H1 (cell line): Measurements from ENCODE around the gene EIF1AX.

ENCODE experiments used
- EZH2 ChIP-seq: fragments of 200-600 bp; sonication (generic); IDR thresholded peaks from 2 replicates; pipeline ENCODE4 v1.7.1; 2012; ENCODE audit warnings: low read depth, mild to moderate bottlenecking, moderate library complexity, low read length, inconsistent platforms; ENCODE audit not compliant: severe bottlenecking
- GTF2F1 ChIP-seq: IDR thresholded peaks from 2 replicates; pipeline ENCODE4 v1.6.1; 2012; ENCODE audit warnings: low read depth, low read length, improper control_type of control experiment, borderline replicate concordance
- HDAC2 ChIP-seq, 2 experiments: fragments of 300-600 bp in 1 of 2; sonication (generic) in 1 of 2; IDR thresholded peaks; 2 replicates each; pipeline ENCODE4 v1.6.1; 2011 to 2012; ENCODE audit warnings: low read depth in 2 of 2, low read length in 2 of 2, mild to moderate bottlenecking in 2 of 2, moderate library complexity in 2 of 2, borderline replicate concordance in 1 of 2, inconsistent platforms in 1 of 2
- JUN ChIP-seq: IDR thresholded peaks from 2 replicates; pipeline ENCODE4 v1.6.1; 2011; ENCODE audit warnings: low read depth, mild to moderate bottlenecking, improper control_type of control experiment, low read length
- JUND ChIP-seq: IDR thresholded peaks from 2 replicates; pipeline ENCODE4 v1.6.1; 2011; ENCODE audit warnings: mild to moderate bottlenecking, improper control_type of control experiment, low read length
- KDM5A ChIP-seq: fragments of 200-600 bp; IDR thresholded peaks from 2 replicates; pipeline ENCODE4 v1.7.1; 2012; ENCODE audit warnings: mild to moderate bottlenecking, low read length, inconsistent platforms, mixed read lengths
- POLR2AphosphoS5 ChIP-seq: IDR thresholded peaks from 2 replicates; pipeline ENCODE4 v1.6.1; 2011; ENCODE audit warnings: low read depth, low read length
- SAP30 ChIP-seq: fragments of 300-600 bp; sonication (generic); IDR thresholded peaks from 2 replicates; pipeline ENCODE4 v1.7.1; 2012; ENCODE audit warnings: low read length, moderate library complexity, mild to moderate bottlenecking, inconsistent platforms; ENCODE audit not compliant: insufficient read depth, insufficient replicate concordance
- ZNF274 ChIP-seq: IDR thresholded peaks from 2 replicates; pipeline ENCODE4 v1.7.0; 2012; ENCODE audit warnings: low read length, borderline replicate concordance; ENCODE audit errors: extremely low read depth
- TF ChIP-seq, protein P1 (sequence below), 3 experiments: IDR thresholded peaks; 1 replicate in 2 of 3; 2 replicates in 1 of 3; pipeline versions ENCODE4 v1.5.1 to v1.6.1; 2011; ENCODE audit warnings: low read length in 3 of 3, mild to moderate bottlenecking in 3 of 3, inconsistent platforms in 2 of 3, low read depth in 1 of 3, moderate library complexity in 1 of 3; ENCODE audit not compliant: insufficient read depth in 1 of 3; ENCODE audit errors: control extremely low read depth in 1 of 3

DNA sequence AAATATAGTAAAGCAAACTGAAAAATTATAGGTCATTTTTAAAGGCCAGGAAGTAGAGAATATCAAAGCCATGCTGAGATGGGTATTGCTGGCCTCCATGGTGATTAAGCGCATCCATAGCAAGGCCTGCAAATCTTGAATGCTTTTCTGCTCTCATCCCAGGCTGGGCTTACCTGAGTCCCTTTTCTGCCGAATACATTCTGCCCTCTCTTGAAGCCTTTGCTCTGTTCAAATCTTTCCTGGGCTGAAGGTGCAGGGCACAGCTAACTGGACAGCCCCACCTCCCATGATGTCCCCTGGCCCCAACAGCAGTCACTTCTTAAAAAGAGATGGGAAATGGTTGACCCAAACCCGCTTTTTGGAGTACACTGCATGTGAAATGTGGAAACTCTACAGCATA lies 10.1 kb upstream of the EIF1AX start:
- TF ChIP-seq POLR2AphosphoS5, result no peak
- no peak for TF ChIP-seq EZH2
- TF ChIP-seq, protein P1, sequence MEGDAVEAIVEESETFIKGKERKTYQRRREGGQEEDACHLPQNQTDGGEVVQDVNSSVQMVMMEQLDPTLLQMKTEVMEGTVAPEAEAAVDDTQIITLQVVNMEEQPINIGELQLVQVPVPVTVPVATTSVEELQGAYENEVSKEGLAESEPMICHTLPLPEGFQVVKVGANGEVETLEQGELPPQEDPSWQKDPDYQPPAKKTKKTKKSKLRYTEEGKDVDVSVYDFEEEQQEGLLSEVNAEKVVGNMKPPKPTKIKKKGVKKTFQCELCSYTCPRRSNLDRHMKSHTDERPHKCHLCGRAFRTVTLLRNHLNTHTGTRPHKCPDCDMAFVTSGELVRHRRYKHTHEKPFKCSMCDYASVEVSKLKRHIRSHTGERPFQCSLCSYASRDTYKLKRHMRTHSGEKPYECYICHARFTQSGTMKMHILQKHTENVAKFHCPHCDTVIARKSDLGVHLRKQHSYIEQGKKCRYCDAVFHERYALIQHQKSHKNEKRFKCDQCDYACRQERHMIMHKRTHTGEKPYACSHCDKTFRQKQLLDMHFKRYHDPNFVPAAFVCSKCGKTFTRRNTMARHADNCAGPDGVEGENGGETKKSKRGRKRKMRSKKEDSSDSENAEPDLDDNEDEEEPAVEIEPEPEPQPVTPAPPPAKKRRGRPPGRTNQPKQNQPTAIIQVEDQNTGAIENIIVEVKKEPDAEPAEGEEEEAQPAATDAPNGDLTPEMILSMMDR (IDR thresholded peaks at IDR 0.05; ENCODE audit: control extremely low read depth in 1 of 3, insufficient read depth in 1 of 3, low read depth in 1 of 3, low read length in 3 of 3), result no peak
- TF ChIP-seq JUND, result no peak
- no peak for TF ChIP-seq SAP30
- TF ChIP-seq KDM5A, result no peak
- no peak for TF ChIP-seq JUN
- no peak for TF ChIP-seq GTF2F1
- TF ChIP-seq ZNF274, result no peak
- TF ChIP-seq HDAC2 (IDR thresholded peaks at IDR 0.05; ENCODE audit: borderline replicate concordance in 1 of 2, low read depth in 2 of 2, low read length in 2 of 2), result no peak
